GM12892 (cell line): ENCODE results near the gene NOL4L.

ENCODE experiments used
- POLR2A ChIP-seq: IDR thresholded peaks from 2 replicates; pipeline ENCODE4 v1.6.1; 2011; ENCODE audit warnings: low read depth, low read length, control low read depth
- POLR2AphosphoS5 ChIP-seq: IDR thresholded peaks from 2 replicates; pipeline ENCODE4 v1.6.1; 2011; ENCODE audit warnings: low read depth, low read length, control low read depth

- no peak for TF ChIP-seq POLR2AphosphoS5
- no peak for TF ChIP-seq POLR2A
Observed at GRCh38 chr20:32575227-32575581, 9.9 kb downstream of the NOL4L start.
